Endometrium (tissue), 2 donors: ENCODE measurements around the gene SIGLEC7.

ENCODE experiments used
- FAIRE-seq: peaks from 2 replicates; lab custom pipeline; 2012; peaks lifted over from hg19 to GRCh38; lab: Jason Lieb, UNC
- donor health status: control.
- donor health status: control.

Gene SIGLEC7

DNA sequence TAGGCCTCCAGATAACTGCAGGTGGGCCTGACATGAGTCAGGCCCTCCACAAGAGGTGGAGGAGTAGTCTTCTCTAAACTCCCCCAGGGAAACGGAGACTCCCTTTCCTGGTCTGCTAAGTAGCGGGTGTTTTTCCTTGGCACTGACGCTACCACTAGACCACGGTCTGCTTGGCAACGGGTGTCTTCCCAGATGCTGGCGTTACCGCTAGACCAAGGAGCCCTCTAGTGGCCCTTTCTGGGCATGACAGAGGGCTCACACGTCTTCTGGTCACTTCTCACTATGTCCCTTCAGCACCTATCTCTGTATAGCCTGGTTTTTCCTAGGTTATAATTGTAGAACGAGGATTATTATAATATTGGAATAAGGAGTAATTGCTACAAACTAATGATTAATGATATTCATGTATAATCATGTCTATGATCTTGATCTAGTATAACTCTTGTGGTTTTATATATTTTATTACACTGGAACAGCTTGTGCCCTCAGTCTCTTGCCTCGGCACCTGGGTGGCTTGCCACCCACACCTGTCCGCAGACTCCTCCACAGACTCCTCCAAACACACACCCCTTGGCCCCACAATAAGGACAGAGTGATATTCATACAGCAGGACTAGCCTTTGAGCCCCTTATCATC lies 27.3 kb downstream of the SIGLEC7 start:
- peak; percentile 60 for FAIRE-seq

GRCh38 chr19:51172223-51172622 lies 30.1 kb downstream of the SIGLEC7 start:
- FAIRE-seq = no peak

- FAIRE-seq = no peak
These were observed 31.6 kb downstream of the SIGLEC7 start for GRCh38 chr19:51173681-51174080.

DNA sequence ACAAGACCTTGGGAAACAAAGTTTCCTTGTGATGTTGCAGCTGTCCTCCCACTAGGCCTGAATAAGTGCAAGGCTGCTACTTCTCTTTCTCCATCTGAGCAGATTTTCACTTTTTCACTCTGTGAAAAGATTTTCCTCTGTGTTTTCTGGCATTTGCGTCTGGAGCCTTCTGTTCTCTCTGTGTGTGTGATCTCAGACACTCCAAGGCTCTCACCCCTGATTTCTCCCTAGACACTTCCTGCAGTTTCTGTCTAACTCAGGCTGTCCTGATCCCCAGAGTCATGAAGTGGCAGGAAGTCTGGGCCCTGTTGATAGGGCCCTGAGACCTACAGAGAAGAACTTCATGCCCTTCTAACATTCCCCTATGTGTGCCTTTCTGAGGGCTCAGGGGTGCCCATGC lies 37.2 kb downstream of the SIGLEC7 start:
- no peak for FAIRE-seq

DNA sequence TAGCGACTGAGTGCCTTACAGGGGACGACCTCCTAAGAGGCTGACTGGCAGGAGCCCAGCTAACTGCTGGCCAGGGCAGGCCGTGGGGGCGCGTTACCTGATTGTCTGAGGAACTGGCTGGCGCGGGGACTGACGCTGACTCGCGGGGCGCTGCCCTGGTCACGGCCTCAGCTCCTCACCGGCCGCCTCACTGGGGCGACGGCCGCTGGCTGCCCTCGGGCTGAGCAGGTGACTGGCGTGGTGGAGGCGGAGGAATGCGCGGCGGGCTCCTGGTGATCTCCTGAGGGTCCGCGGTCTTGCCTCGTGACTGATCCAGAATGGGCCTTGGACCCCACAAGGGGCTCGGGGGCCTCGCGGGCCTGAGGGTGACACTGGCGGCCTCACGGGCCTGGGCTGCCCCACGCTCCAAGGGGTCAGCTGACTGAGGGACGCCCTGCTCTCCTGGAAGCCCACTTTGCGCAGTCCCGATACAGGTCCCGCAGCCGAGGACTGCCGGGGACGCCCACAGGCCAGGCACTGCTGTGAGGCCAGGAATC lies 39.3 kb downstream of the SIGLEC7 start:
- FAIRE-seq = no peak

GRCh38 chr19:51181913-51182419 lies 39.9 kb downstream of the SIGLEC7 start:
- FAIRE-seq = no peak

DNA sequence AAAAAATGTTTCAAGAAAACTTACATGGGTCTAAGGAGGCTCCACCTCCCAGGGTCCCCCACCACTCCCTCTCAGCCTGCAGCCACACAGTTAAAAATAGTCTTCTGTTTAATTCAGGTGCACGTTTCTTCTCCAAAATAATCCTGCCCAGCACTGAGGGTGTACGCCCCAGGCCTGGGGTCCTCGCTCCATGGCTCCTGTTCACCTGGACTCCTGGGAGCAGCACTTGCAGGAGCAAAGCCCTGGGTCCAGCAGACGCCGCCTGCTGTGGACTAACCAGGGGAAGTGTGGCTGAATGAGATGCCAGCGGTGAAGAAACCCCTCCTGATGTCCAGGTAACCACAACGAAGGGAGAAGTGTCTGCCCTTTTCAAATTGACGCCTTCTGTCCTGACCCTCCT lies 41.5 kb downstream of the SIGLEC7 start:
- no peak for FAIRE-seq

- no peak for FAIRE-seq
These were observed 43.2 kb downstream of the SIGLEC7 start for GRCh38 chr19:51185069-51185867.

- FAIRE-seq = no peak
These were observed 43.7 kb downstream of the SIGLEC7 start for GRCh38 chr19:51185868-51186215.

GRCh38 chr19:51186323-51186722 lies 44.2 kb downstream of the SIGLEC7 start:
- FAIRE-seq = no peak

- no peak for FAIRE-seq
These were observed 45.5 kb downstream of the SIGLEC7 start for GRCh38 chr19:51187395-51188226.

GRCh38 chr19:51188227-51188559 lies 46.1 kb downstream of the SIGLEC7 start:
- FAIRE-seq = no peak

DNA sequence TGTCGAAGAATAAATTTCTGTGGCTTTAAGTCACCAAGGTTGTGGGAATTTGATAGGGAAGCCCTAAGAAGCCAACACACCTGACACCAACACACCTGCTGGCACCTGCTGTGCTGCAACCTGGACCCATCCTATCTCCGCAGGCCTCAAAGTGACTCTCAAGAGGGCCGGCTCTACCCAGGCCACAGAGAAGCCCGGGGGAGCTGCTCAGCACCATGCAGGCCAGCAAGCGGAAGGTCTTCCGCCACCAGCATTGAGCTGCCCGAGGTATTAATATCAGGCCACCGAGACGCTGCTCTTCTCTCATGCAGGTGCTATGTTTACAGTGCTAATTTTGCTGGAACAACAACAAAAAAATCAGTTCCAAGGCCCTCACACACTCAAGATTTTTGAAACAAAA lies 50.6 kb downstream of the SIGLEC7 start:
- no peak for FAIRE-seq

GRCh38 chr19:51194527-51195315 lies 52.6 kb downstream of the SIGLEC7 start:
- no peak for FAIRE-seq

DNA sequence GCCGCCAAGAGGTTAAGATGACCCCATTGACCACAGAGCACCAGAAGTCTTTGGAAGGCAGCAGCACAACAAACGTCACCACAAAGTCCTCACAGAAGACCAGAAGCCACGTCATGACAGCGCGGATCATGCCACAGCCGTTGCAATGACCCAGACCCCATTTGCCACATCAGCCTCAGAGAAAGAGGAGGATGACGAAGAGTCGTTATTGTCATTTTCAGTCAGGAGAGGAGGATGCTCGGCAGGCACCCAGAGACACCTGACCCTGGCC lies 53.1 kb downstream of the SIGLEC7 start:
- no peak for FAIRE-seq

- FAIRE-seq = no peak
These were observed 53.5 kb downstream of the SIGLEC7 start for GRCh38 chr19:51195616-51196015.

GRCh38 chr19:51196181-51196580 lies 54.1 kb downstream of the SIGLEC7 start:
- no peak for FAIRE-seq

- FAIRE-seq = no peak
These were observed 56.5 kb downstream of the SIGLEC7 start for GRCh38 chr19:51198641-51199040.

DNA sequence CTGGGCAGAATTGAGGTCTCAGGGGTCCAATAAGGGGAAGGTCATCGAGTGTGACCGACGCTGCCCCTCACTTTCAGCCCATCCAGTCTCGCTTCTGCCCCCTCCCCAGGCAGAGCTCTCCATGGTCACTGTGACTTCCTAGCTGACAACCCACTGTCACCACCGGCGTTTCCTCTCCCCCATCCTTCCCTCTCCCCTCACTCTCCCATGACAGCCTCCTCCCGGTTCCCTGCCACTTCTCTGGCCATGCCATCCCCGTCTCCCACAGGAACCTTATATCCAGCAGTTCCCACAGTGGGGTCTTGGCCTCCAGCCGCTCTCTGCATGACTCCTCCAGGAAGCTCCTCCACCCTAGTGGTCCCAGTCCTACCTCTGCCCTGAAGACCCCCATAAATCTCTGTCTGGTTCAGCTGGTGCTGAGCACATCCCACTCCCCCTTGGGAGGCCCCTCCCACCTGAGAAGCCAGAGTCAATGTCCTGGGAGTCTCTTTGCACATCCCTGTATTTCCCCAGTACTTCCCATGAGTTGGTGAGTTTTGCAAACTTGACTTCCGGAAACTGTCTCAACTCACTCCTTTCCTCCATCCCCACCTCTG lies 58.1 kb downstream of the SIGLEC7 start:
- no peak for FAIRE-seq

- FAIRE-seq = no peak
These were observed 59.6 kb downstream of the SIGLEC7 start for GRCh38 chr19:51201712-51202111.
